GM21717 (cell line): ENCODE data around the gene SSUH2.
A peak's percentile ranks its signal among the peaks of the same experiment; 100 is the strongest.
"Not testable (repeated sequence)": the region's sequence is repeated elsewhere in the genome, so short reads cannot be mapped to it uniquely, and the experiment has no call there.

Experiments used
- ATAC-seq: cut with Tn5 transposase; IDR thresholded peaks from one replicate; pipeline ENCODE4 v1.9.1; 2021; ENCODE audit warnings: mild to moderate bottlenecking, moderate library complexity; ENCODE audit not compliant: unreplicated experiment

SSUH2 gene

GRCh38 chr3:8644748-8645390, at the start of gene SSUH2:
Gene SSUH2 (minus strand): TSS chr3:8644798. CDS start chr3:8644758, 40 bp downstream.
- no peak for ATAC-seq

- ATAC-seq = not testable (repeated sequence)
These were observed 46.7 kb upstream of the SSUH2 start for GRCh38 chr3:8691295-8691694.

- ATAC-seq = not testable (repeated sequence)
These were observed 40.4 kb upstream of the SSUH2 start for GRCh38 chr3:8684992-8685391.

GRCh38 chr3:8682850-8683574, 38.4 kb upstream of the SSUH2 start:
- not testable (repeated sequence) for ATAC-seq

- ATAC-seq = not testable (repeated sequence)
These were observed 37.4 kb upstream of the SSUH2 start for GRCh38 chr3:8681881-8682538.

- no peak for ATAC-seq
These were observed 36.8 kb upstream of the SSUH2 start for GRCh38 chr3:8681349-8681748.

GRCh38 chr3:8679817-8680553, 35.4 kb upstream of the SSUH2 start:
- not testable (repeated sequence) for ATAC-seq

- ATAC-seq = no peak
These were observed 34.2 kb upstream of the SSUH2 start for GRCh38 chr3:8678751-8679150.

GRCh38 chr3:8677258-8677657, 32.7 kb upstream of the SSUH2 start:
- not testable (repeated sequence) for ATAC-seq

- not testable (repeated sequence) for ATAC-seq
These were observed 31.0 kb upstream of the SSUH2 start for GRCh38 chr3:8675591-8675990.

GRCh38 chr3:8673083-8673737, 28.6 kb upstream of the SSUH2 start:
- ATAC-seq = no peak

GRCh38 chr3:8669019-8669418, 24.4 kb upstream of the SSUH2 start:
- no peak for ATAC-seq

GRCh38 chr3:8668216-8668615, 23.6 kb upstream of the SSUH2 start:
- ATAC-seq = no peak

- ATAC-seq = no peak
These were observed 23.0 kb upstream of the SSUH2 start for GRCh38 chr3:8667463-8668091.

- peak; percentile 64 for ATAC-seq
These were observed 20.9 kb upstream of the SSUH2 start for GRCh38 chr3:8665407-8665896.

GRCh38 chr3:8663177-8664061, 18.8 kb upstream of the SSUH2 start:
- ATAC-seq = no peak

GRCh38 chr3:8662594-8662993, 18.0 kb upstream of the SSUH2 start:
- no peak for ATAC-seq

GRCh38 chr3:8660175-8661118, 15.8 kb upstream of the SSUH2 start:
- ATAC-seq = no peak
